Measurements from ENCODE around the gene DEFB115. TPM values are rescaled to one million over a fixed set of nuclear protein-coding genes. Genes with fewer than 3 reads are reported as not detected.

The DEFB115 gene
- total RNA-seq, result not detected

GRCh38 chr20:31257364-31257763 is at the start of gene DEFB115:
Gene DEFB115, plus strand, starts transcription at chr20:31257664. Its CDS starts 0 bp downstream, at chr20:31257664.
- intact Hi-C loops (cut with DNase I; ENCODE audit: low total_unique reads), result no loop called here

GRCh38 chr20:31236953-31237352 is 20.5 kb upstream of the DEFB115 start:
- 79 to 80% methylated on average over 10 of the region's 10 CpGs for WGBS, 2 donors (ENCODE audit: low coverage in 1 of 2)
- in situ Hi-C loops (cut with MboI; ENCODE audit: low pct_ligation_motif_present in 1 of 4, low pct_unique_long_range_greater_than_20kb in 1 of 4, low sequenced_read_pairs in 3 of 4) (no loop called here), intact Hi-C loops (cut with DNase I; ENCODE audit: low total_unique reads) (no loop called here)
- no peaks in the 10 kb centered on the region for H3K36me3 ChIP-seq
- TF ChIP-seq POLR2AphosphoS5 (IDR thresholded peaks at IDR 0.05) (no peak), EP300 (IDR thresholded peaks at IDR 0.05; ENCODE audit: low read depth) (no peak), CTCF (IDR thresholded peaks at IDR 0.05) (no peak), POLR2A (IDR thresholded peaks at IDR 0.05) (no peak)
- peaks cover 16 to 29% of the 10 kb centered on the region in 2 donors for H3K9me3 ChIP-seq
- no peak overlapping the region for H3K27ac ChIP-seq
- H3K27me3 ChIP-seq, result no peaks in the 10 kb centered on the region
- H3K4me1 ChIP-seq, result no peaks in the 10 kb centered on the region
- no peak for DNase-seq
- no peak overlapping the region for H3K4me3 ChIP-seq

More at GRCh38 chr20:31257364-31257763, at the start of gene DEFB115:
- peaks cover 0 to 5% of the 10 kb centered on the region in 2 donors for H3K9me3 ChIP-seq
- H3K27ac ChIP-seq, result no peak within 1 kb of the TSS
- no peaks in the 10 kb centered on the region for H3K27me3 ChIP-seq
- TF ChIP-seq POLR2A (IDR thresholded peaks at IDR 0.05) (no peak), CTCF (IDR thresholded peaks at IDR 0.05) (no peak), POLR2AphosphoS5 (IDR thresholded peaks at IDR 0.05) (no peak), EP300 (IDR thresholded peaks at IDR 0.05; ENCODE audit: low read depth) (no peak)
- H3K36me3 ChIP-seq, result no peaks in the 10 kb centered on the region
- in situ Hi-C loops (cut with MboI; ENCODE audit: low pct_ligation_motif_present in 1 of 4, low pct_unique_long_range_greater_than_20kb in 1 of 4, low sequenced_read_pairs in 3 of 4), result no loop called here
- WGBS, 2 donors (ENCODE audit: low coverage in 1 of 2), result 57% methylated on average over 2 of the region's 2 CpGs; no CpG with 5 or more reads in 1 of the 2 donors
- DNase-seq, result no peak
- no peaks in the 10 kb centered on the region for H3K4me1 ChIP-seq
- H3K4me3 ChIP-seq, result no peak within 1 kb of the TSS

GRCh38 chr20:31237763-31238162 is 19.7 kb upstream of the DEFB115 start:
- intact Hi-C loops (cut with DNase I; ENCODE audit: low total_unique reads), result no loop called here
- peaks cover 18 to 29% of the 10 kb centered on the region in 2 donors for H3K9me3 ChIP-seq
- TF ChIP-seq POLR2AphosphoS5 (IDR thresholded peaks at IDR 0.05) (no peak), EP300 (IDR thresholded peaks at IDR 0.05; ENCODE audit: low read depth) (no peak), POLR2A (IDR thresholded peaks at IDR 0.05) (no peak), CTCF (IDR thresholded peaks at IDR 0.05) (no peak)

GRCh38 chr20:31239139-31239538 is 18.3 kb upstream of the DEFB115 start:
- no peak for TF ChIP-seq CTCF (IDR thresholded peaks at IDR 0.05)
- no peak for TF ChIP-seq EP300 (IDR thresholded peaks at IDR 0.05; ENCODE audit: low read depth)
- no peak for TF ChIP-seq POLR2AphosphoS5 (IDR thresholded peaks at IDR 0.05)
- TF ChIP-seq POLR2A (IDR thresholded peaks at IDR 0.05), result no peak
- H3K27ac ChIP-seq, result no peak overlapping the region
- no peaks in the 10 kb centered on the region for H3K36me3 ChIP-seq
- in situ Hi-C loops (cut with MboI; ENCODE audit: low pct_ligation_motif_present in 1 of 4, low pct_unique_long_range_greater_than_20kb in 1 of 4, low sequenced_read_pairs in 3 of 4), result no loop called here
- no peaks in the 10 kb centered on the region for H3K4me1 ChIP-seq
- WGBS, 2 donors (ENCODE audit: low coverage in 1 of 2), result 78 to 83% methylated on average over 8 of the region's 8 CpGs
- peaks cover 8 to 29% of the 10 kb centered on the region in 2 donors for H3K9me3 ChIP-seq
- no peaks in the 10 kb centered on the region for H3K27me3 ChIP-seq
- DNase-seq, result no peak
- H3K4me3 ChIP-seq, result no peak overlapping the region
- intact Hi-C loops (cut with DNase I; ENCODE audit: low total_unique reads), result no loop called here

More at GRCh38 chr20:31237763-31238162, 19.7 kb upstream of the DEFB115 start:
- Histone ChIP-seq H3K36me3 (no peaks in the 10 kb centered on the region), H3K4me3 (no peak overlapping the region), H3K4me1 (no peaks in the 10 kb centered on the region), H3K27ac (no peak overlapping the region), H3K27me3 (no peaks in the 10 kb centered on the region)
- WGBS, 2 donors (ENCODE audit: low coverage in 1 of 2), result 76 to 79% methylated on average over 6 of the region's 6 CpGs
- no peak for DNase-seq
- in situ Hi-C loops (cut with MboI; ENCODE audit: low pct_ligation_motif_present in 1 of 4, low pct_unique_long_range_greater_than_20kb in 1 of 4, low sequenced_read_pairs in 3 of 4), result no loop called here

All from transverse colon (tissue), 4 donors.